SK-N-SH treated with all-trans-retinoic acid at 6 μM for 48 hours (cell line): ENCODE measurements around the gene CEMP1.

Experiments
- ATAC-seq: fragments of 200-7000 bp; cut with Tn5 transposase; 3 replicates; pipeline ENCODE4 v1.9.1; 2020; ENCODE audit warnings: mild to moderate bottlenecking, moderate library complexity
- CSDC2 ChIP-seq: fragments of 250-450 bp; sonication (Bioruptor Pico); IDR thresholded peaks from 2 replicates; pipeline ENCODE4 v1.5.0; 2020; ENCODE audit warnings: mild to moderate bottlenecking, moderate library complexity
- GLIS3 ChIP-seq: fragments of 250-450 bp; sonication (Bioruptor Pico); IDR thresholded peaks from 2 replicates; pipeline ENCODE4 v1.5.0; 2020; ENCODE audit warnings: mild to moderate bottlenecking, moderate library complexity
- ISL1 ChIP-seq: fragments of 250-450 bp; sonication (Bioruptor Pico); IDR thresholded peaks from 2 replicates; pipeline ENCODE4 v2.1.2; 2022; ENCODE audit warnings: mild to moderate bottlenecking, moderate library complexity
- OSR1 ChIP-seq: fragments of 250-450 bp; sonication (Bioruptor Pico); IDR thresholded peaks from 2 replicates; pipeline ENCODE4 v1.8.0; 2022; ENCODE audit warnings: moderate library complexity, mild to moderate bottlenecking, inconsistent platforms
- RARB ChIP-seq: fragments of 250-450 bp; sonication (Bioruptor Pico); IDR thresholded peaks from 2 replicates; pipeline ENCODE4 v1.8.0; 2021; ENCODE audit warnings: mild to moderate bottlenecking, moderate library complexity
- SNAI2 ChIP-seq: fragments of 250-450 bp; sonication (Bioruptor Pico); IDR thresholded peaks from 2 replicates; pipeline ENCODE4 v1.5.0; 2020; ENCODE audit warnings: mild to moderate bottlenecking, moderate library complexity
- TCF4 ChIP-seq: fragments of 250-450 bp; sonication (Bioruptor Pico); IDR thresholded peaks from 2 replicates; pipeline ENCODE4 v1.8.0; 2021; ENCODE audit warnings: mild to moderate bottlenecking, moderate library complexity, borderline replicate concordance
- TOX ChIP-seq: fragments of 250-450 bp; sonication (Bioruptor Pico); IDR thresholded peaks from 2 replicates; pipeline ENCODE4 v1.8.0; 2021; ENCODE audit warnings: mild to moderate bottlenecking, moderate library complexity, borderline replicate concordance
- TSHZ2 ChIP-seq: fragments of 250-450 bp; sonication (Bioruptor Pico); IDR thresholded peaks from 2 replicates; pipeline ENCODE4 v1.5.0; 2020; ENCODE audit warnings: mild to moderate bottlenecking, moderate library complexity
- ZC3H10 ChIP-seq: fragments of 250-450 bp; sonication (Bioruptor Pico); IDR thresholded peaks from 2 replicates; pipeline ENCODE4 v1.5.1; 2021; ENCODE audit warnings: mild to moderate bottlenecking, moderate library complexity
- ZFP30 ChIP-seq: fragments of 450-650 bp; formaldehyde crosslinking; IDR thresholded peaks from 2 replicates; pipeline ENCODE4 v1.5.0; 2022; ENCODE audit warnings: mild to moderate bottlenecking, moderate library complexity
- ZNF565 ChIP-seq: fragments of 450-650 bp; formaldehyde crosslinking; conservative IDR thresholded peaks from 2 replicates; pipeline ENCODE4 v1.5.0; 2020; ENCODE audit warnings: low read depth, mild to moderate bottlenecking, moderate library complexity
- ZNF70 ChIP-seq: fragments of 450-650 bp; formaldehyde crosslinking; IDR thresholded peaks from 2 replicates; pipeline ENCODE4 v1.5.0; 2020; ENCODE audit warnings: mild to moderate bottlenecking, moderate library complexity
- TF ChIP-seq, protein P1 (sequence below): fragments of 250-450 bp; sonication (Bioruptor Pico); IDR thresholded peaks from 2 replicates; pipeline ENCODE4 v1.5.1; 2021; ENCODE audit warnings: mild to moderate bottlenecking, moderate library complexity
- TF ChIP-seq, protein P2 (sequence below): fragments of 250-450 bp; sonication (Bioruptor Pico); IDR thresholded peaks from 2 replicates; pipeline ENCODE4 v1.8.0; 2021; ENCODE audit warnings: low read depth, mild to moderate bottlenecking, moderate library complexity, borderline replicate concordance

The CEMP1 gene

DNA sequence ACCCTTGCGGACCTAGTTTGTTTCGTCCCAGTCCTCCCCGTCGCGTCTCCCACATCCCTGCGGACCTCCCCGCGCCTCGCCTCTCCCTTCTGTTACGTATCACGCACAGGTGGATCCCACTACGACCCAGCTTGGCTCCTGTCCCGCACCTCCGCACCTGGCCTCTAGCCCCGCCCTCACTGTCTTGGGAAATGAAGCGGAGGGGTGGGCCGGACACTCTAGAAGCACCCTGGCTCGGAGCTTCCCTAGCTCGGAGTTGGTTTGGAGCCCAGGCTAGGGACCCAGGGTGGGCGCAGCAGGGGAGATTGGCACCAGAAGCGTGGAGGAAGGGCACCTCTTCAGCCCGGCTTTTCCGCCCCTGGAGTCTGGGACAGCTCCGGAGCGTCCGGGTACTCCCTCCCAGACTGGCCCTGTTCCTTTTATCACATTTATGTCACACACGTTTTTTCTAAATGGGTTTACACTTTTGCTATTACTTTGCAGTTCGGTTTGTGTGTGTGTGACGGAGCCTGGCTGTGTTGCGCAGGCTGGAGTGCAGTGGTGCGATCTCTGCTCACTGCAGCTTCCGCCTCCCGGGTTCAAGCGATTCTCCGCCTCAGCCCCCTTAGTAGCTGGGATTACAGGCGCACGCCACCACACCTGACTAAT, 1.4 kb upstream of the CEMP1 start:
- ATAC-seq = peak; percentile 23

GRCh38 chr16:2531696-2532493, 687 bp upstream of the CEMP1 start:
- ATAC-seq = peak; percentile 92
- peak; percentile 45; the same call in 1 of the 2 replicates for TF ChIP-seq GLIS3 (CRISPR knock-in tag)
- no peak for TF ChIP-seq ZFP30

More for the DNA sequence above, 1.4 kb upstream of the CEMP1 start:
- no peak for TF ChIP-seq RARB
- no peak for TF ChIP-seq SNAI2 (CRISPR knock-in tag)

DNA sequence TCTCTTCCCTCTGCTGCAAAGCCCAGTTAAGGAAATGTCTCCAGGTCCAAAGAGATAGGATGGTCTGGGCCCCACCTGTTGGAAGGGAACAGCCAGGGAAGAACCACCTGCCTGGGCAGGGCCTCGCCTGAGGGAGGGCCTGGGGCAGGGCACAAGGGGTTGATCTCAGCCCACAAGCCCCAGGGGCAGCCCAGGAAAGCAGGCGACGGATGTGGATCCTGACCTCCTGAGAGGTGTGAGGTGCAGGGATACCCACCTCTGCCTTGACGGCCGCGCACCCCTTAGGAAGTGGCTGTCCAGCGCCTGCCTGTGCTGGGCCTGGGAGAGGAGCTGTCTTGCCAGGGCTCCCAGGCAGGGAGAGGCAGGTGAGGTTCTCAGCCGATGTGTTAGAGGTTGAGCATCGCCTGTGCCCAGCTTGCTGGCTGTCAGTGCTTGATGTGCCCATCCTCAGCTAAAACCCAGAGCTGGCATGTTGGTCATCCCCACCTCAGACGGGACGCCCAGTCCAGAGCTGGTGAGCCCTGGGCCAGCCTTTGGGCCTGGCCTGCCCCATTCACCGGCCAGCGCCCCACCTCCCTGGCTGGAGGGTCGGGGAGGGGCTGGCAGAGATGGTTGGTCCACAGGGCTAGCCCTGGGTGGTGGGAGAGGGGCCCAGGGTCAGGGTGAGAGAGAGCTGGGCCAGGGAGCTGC, 434 bp downstream of the CEMP1 start:
- TF ChIP-seq GLIS3 (CRISPR knock-in tag) (no peak), CSDC2 (CRISPR knock-in tag) (no peak), TOX (CRISPR knock-in tag) (no peak), ZNF70 (CRISPR knock-in tag) (no peak), OSR1 (CRISPR knock-in tag) (no peak), TSHZ2 (CRISPR knock-in tag) (no peak), TCF4 (no peak), ISL1 (no peak), ZC3H10 (CRISPR knock-in tag) (no peak), SNAI2 (CRISPR knock-in tag) (no peak), ZNF565 (no peak), RARB (no peak)
- TF ChIP-seq, protein P1, sequence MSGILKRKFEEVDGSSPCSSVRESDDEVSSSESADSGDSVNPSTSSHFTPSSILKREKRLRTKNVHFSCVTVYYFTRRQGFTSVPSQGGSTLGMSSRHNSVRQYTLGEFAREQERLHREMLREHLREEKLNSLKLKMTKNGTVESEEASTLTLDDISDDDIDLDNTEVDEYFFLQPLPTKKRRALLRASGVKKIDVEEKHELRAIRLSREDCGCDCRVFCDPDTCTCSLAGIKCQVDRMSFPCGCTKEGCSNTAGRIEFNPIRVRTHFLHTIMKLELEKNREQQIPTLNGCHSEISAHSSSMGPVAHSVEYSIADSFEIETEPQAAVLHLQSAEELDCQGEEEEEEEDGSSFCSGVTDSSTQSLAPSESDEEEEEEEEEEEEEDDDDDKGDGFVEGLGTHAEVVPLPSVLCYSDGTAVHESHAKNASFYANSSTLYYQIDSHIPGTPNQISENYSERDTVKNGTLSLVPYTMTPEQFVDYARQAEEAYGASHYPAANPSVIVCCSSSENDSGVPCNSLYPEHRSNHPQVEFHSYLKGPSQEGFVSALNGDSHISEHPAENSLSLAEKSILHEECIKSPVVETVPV = no peak
- TF ChIP-seq, protein P2, sequence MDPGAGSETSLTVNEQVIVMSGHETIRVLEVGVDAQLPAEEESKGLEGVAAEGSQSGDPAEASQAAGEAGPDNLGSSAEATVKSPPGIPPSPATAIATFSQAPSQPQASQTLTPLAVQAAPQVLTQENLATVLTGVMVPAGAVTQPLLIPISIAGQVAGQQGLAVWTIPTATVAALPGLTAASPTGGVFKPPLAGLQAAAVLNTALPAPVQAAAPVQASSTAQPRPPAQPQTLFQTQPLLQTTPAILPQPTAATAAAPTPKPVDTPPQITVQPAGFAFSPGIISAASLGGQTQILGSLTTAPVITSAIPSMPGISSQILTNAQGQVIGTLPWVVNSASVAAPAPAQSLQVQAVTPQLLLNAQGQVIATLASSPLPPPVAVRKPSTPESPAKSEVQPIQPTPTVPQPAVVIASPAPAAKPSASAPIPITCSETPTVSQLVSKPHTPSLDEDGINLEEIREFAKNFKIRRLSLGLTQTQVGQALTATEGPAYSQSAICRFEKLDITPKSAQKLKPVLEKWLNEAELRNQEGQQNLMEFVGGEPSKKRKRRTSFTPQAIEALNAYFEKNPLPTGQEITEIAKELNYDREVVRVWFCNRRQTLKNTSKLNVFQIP (CRISPR knock-in tag) = no peak
- ATAC-seq = no peak

- no peak for ATAC-seq
Observed at GRCh38 chr16:2529961-2530628, 1.1 kb downstream of the CEMP1 start.

More at GRCh38 chr16:2529961-2530628, 1.1 kb downstream of the CEMP1 start:
- no peak for TF ChIP-seq ZFP30
- TF ChIP-seq, protein P2 (CRISPR knock-in tag) = no peak
